ENCODE data around the gene ALAD.
"Not testable (repeated sequence)": the region's sequence is repeated elsewhere in the genome, so short reads cannot be mapped to it uniquely, and the experiment has no call there.

Gene ALAD

GRCh38 chr9:113372059-113372458, 29.0 kb downstream of the ALAD start:
- DNase-seq: no peak

GRCh38 chr9:113370806-113371325, 30.2 kb downstream of the ALAD start:
- DNase-seq: no peak

- DNase-seq: no peak
Observed at GRCh38 chr9:113369855-113370140, 31.3 kb downstream of the ALAD start.

GRCh38 chr9:113368982-113369854, 31.9 kb downstream of the ALAD start:
- no peak for DNase-seq

GRCh38 chr9:113368348-113368981, 32.6 kb downstream of the ALAD start:
- no peak for DNase-seq

- DNase-seq: not testable (repeated sequence)
Observed at GRCh38 chr9:113365652-113366051, 35.4 kb downstream of the ALAD start.

- no peak for DNase-seq
Observed at GRCh38 chr9:113364951-113365350, 36.1 kb downstream of the ALAD start.

GRCh38 chr9:113363336-113363735, 37.7 kb downstream of the ALAD start:
- no peak for DNase-seq

GRCh38 chr9:113361304-113362018, 39.6 kb downstream of the ALAD start:
- DNase-seq: no peak

- DNase-seq: no peak
Observed at GRCh38 chr9:113360242-113360842, 40.7 kb downstream of the ALAD start.

- no peak for DNase-seq
Observed at GRCh38 chr9:113359385-113359784, 41.7 kb downstream of the ALAD start.

GRCh38 chr9:113356686-113357292, 44.3 kb downstream of the ALAD start:
- DNase-seq: no peak

GRCh38 chr9:113355040-113355596, 46.0 kb downstream of the ALAD start:
- no peak for DNase-seq

- no peak for DNase-seq
Observed at GRCh38 chr9:113352411-113352810, 48.7 kb downstream of the ALAD start.

GRCh38 chr9:113352006-113352405, 49.1 kb downstream of the ALAD start:
- no peak for DNase-seq

GRCh38 chr9:113350937-113351336, 50.1 kb downstream of the ALAD start:
- no peak for DNase-seq

- no peak for DNase-seq
Observed at GRCh38 chr9:113350107-113350661, 50.9 kb downstream of the ALAD start.

- no peak for DNase-seq
Observed at GRCh38 chr9:113349445-113350094, 51.5 kb downstream of the ALAD start, which contains the start of gene BSPRY. BSPRY (plus strand) TSS chr9:113349541; CDS start chr9:113349580, 39 bp downstream.

GRCh38 chr9:113349066-113349444, 52.0 kb downstream of the ALAD start:
- no peak for DNase-seq

GRCh38 chr9:113348437-113348836, 52.6 kb downstream of the ALAD start:
- no peak for DNase-seq

GRCh38 chr9:113345671-113346070, 55.4 kb downstream of the ALAD start:
- DNase-seq: no peak

GRCh38 chr9:113345190-113345589, 55.9 kb downstream of the ALAD start:
- DNase-seq: no peak

Measured in kidney glomerular epithelial cell (primary cell).